Esophagus squamous epithelium (tissue), 5 donors: Measurements from ENCODE around the gene ZNF577. TPM values are rescaled to one million over a fixed set of nuclear protein-coding genes. Genes with fewer than 3 reads are reported as not detected.

Source experiments
- DNase-seq: peaks from one replicate; lab custom pipeline; 2025; lab: John Stamatoyannopoulos, UW
- H3K27ac ChIP-seq, 4 donors: fragments of 200-600 bp; sonication (generic); one replicate each; pipeline ENCODE4 v1.5.1; 2016 to 2019; ENCODE audit warnings: mild to moderate bottlenecking in 1 of 4
- H3K27me3 ChIP-seq, 4 donors: fragments of 200-600 bp; sonication (generic); 1 replicate in 3 of 4; 2 replicates in 1 of 4; pipeline versions ENCODE4 v1.5.1 to v1.6.0; 2017 to 2021; ENCODE audit warnings: antibody characterized with exemption in 1 of 4
- H3K36me3 ChIP-seq, 3 donors: fragments of 200-600 bp; sonication (generic); one replicate each; pipeline ENCODE4 v1.5.1; 2016 to 2019
- H3K4me1 ChIP-seq, 3 donors: fragments of 200-600 bp; sonication (generic); one replicate each; pipeline ENCODE4 v1.5.1; 2017 to 2019
- H3K4me3 ChIP-seq, 4 donors: fragments of 200-600 bp; sonication (generic); 1 replicate in 3 of 4; 2 replicates in 1 of 4; pipeline ENCODE4 v1.5.1; 2016 to 2019; ENCODE audit warnings: mild to moderate bottlenecking in 2 of 4, moderate library complexity in 1 of 4
- H3K9me3 ChIP-seq, 3 donors: fragments of 200-600 bp; sonication (generic); one replicate each; pipeline ENCODE4 v1.5.1; 2016 to 2019
- CTCF ChIP-seq, 6 experiments: fragments of 450-650 bp in 4 of 6; fragments of 200-600 bp in 2 of 6; sonication (generic) in 2 of 6; IDR thresholded peaks; one replicate each; pipeline ENCODE4 v1.5.1; 2016 to 2019; ENCODE audit warnings: antibody characterized with exemption in 6 of 6, mild to moderate bottlenecking in 4 of 6, moderate library complexity in 4 of 6
- POLR2A ChIP-seq, 4 donors: fragments of 450-650 bp; IDR thresholded peaks; one replicate each; pipeline ENCODE4 v1.6.1; 2017; ENCODE audit warnings: antibody characterized with exemption in 4 of 4, mild to moderate bottlenecking in 4 of 4, moderate library complexity in 3 of 4
- WGBS, 2 donors: methylation state at CpG; one replicate each; pipeline ENCODE4 v1.1.5; 2018; 5-methylcytosine and 5-hydroxymethylcytosine counted together
- intact Hi-C: fragments of 100-400 bp; cut with DNase I; formaldehyde crosslinking; loops from one replicate; pipeline ENCODE4 v1.15.0; 2022
- total RNA-seq, 4 donors: library from RNA; depleted of rRNA; stranded (reverse); fragments of >200 nt; gene quantifications; one replicate each; pipeline ENCODE4 v1.1.0, GENCODE V29; 2016
- donor health status: DM: yes; HTN: yes; CAD: no.

Gene ZNF577
- total RNA-seq, 4 donors from 2014 or later: 2.3 to 13.9 (median 3.3) TPM

DNA sequence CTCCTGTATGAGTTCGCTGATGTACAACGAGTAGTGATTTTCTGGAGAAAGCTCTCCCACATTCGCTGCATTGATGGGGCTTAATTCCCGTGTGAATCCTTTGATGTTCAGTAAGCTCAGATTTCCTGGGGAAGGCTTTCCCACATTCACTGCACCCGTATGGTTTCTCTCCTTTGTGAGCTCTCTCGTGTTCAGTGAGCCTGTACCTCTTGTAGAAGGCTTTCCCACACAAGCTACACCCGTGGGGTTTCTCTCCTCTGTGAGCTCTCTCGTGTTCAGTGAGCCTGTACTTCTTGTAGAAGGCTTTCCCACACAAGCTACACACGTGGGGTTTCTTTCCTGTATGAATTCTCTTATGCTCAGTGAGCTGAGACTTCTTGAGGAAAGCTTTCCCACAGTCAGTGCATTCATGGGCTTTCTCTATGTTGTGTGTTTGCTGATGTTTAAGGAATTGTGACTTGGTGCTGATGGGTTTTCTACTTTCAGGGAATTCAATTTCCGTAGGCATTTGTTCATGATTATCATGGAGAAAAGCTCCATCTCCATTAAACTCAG lies 3.5 kb upstream of the ZNF577 start:
- Histone ChIP-seq H3K4me3 (peak overlapping the region in 1 of 4 donors; percentile 35), H3K36me3 (peaks cover 49 to 78% (median 54%) of the 10 kb centered on the region in 3 donors), H3K9me3 (peaks cover 10 to 92% (median 70%) of the 10 kb centered on the region in 3 donors), H3K27me3 (no peaks in the 10 kb centered on the region), H3K27ac (no peak overlapping the region), H3K4me1 (peaks cover 0 to 14% (median 0%) of the 10 kb centered on the region in 3 donors)
- 94 to 97% methylated on average over 10 of the region's 10 CpGs for WGBS, 2 donors
- TF ChIP-seq POLR2A (IDR thresholded peaks at IDR 0.05) (no peak), CTCF (IDR thresholded peaks at IDR 0.05) (no peak)
- intact Hi-C loops: no loop called here
- DNase-seq: no peak

DNA sequence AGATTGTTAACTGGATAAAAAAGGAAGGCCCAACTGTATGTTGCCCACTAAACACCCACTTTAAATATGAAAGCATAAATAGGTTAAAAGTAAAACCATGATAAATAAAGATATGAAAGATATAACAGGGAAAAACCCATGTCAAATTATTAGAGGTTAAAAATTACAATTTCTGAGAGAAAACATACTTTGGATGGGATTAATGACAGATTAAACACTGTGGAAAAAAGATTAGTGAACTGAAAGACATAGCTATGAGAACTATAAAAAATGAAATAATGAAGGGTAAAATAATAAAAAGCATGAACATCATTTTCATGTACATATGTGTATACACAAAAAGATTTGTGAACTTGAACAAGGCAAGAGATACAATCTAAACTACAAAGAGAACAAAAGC lies 2.2 kb upstream of the ZNF577 start:
- Histone ChIP-seq H3K27me3 (no peaks in the 10 kb centered on the region), H3K27ac (no peak overlapping the region), H3K36me3 (peaks cover 35 to 65% (median 43%) of the 10 kb centered on the region in 3 donors), H3K4me3 (no peak overlapping the region), H3K9me3 (peaks cover 10 to 89% (median 59%) of the 10 kb centered on the region in 3 donors), H3K4me1 (peaks cover 0 to 14% (median 0%) of the 10 kb centered on the region in 3 donors)
- intact Hi-C loops: no loop called here
- no peak for TF ChIP-seq POLR2A (IDR thresholded peaks at IDR 0.05)
- TF ChIP-seq CTCF (IDR thresholded peaks at IDR 0.05): no peak
- no peak for DNase-seq

GRCh38 chr19:51884713-51885112 lies 3.0 kb downstream of the ZNF577 start:
- no peak overlapping the region for H3K4me3 ChIP-seq
- H3K27ac ChIP-seq: no peak overlapping the region
- H3K4me1 ChIP-seq: peaks cover 0 to 14% (median 0%) of the 10 kb centered on the region in 3 donors
- intact Hi-C loops: no loop called here
- no peak for TF ChIP-seq POLR2A (IDR thresholded peaks at IDR 0.05)
- no peak for TF ChIP-seq CTCF (IDR thresholded peaks at IDR 0.05)
- H3K9me3 ChIP-seq: peaks cover 0 to 79% (median 14%) of the 10 kb centered on the region in 3 donors
- no peak for DNase-seq
- peaks cover 0 to 24% (median 6%) of the 10 kb centered on the region in 3 donors for H3K36me3 ChIP-seq
- H3K27me3 ChIP-seq: no peaks in the 10 kb centered on the region
- 92 to 94% methylated on average over 2 of the region's 2 CpGs for WGBS, 2 donors

GRCh38 chr19:51882518-51882917 lies 5.2 kb downstream of the ZNF577 start:
- 96 to 98% methylated on average over 3 of the region's 3 CpGs for WGBS, 2 donors
- Histone ChIP-seq H3K36me3 (peaks cover under 1 to 33% (median 25%) of the 10 kb centered on the region in 3 donors), H3K27me3 (no peaks in the 10 kb centered on the region), H3K9me3 (peaks cover 0 to 79% (median 23%) of the 10 kb centered on the region in 3 donors), H3K4me1 (peaks cover 0 to 9% (median 0%) of the 10 kb centered on the region in 3 donors), H3K4me3 (no peak overlapping the region), H3K27ac (no peak overlapping the region)
- DNase-seq: no peak
- intact Hi-C loops: no loop called here
- TF ChIP-seq POLR2A (IDR thresholded peaks at IDR 0.05) (no peak), CTCF (IDR thresholded peaks at IDR 0.05) (no peak)

DNA sequence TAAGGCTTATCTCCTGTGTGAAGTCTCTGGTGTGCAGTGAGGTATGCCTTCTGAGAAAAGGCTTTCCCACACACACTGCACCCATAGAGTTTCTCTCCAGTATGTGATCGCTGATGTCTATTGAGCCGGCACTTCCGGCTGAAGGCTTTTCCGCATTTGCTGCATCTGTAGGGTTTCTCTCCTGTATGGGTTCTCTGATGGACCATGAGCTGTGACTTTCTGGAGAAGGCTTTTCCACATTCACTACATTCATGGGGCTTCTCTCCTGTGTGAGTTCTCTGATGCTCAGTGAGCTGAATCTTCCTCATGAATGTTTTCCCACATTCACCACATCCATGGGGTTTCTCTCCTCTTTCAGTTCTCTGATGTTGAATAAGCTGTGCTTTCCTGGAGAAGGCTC lies 14.7 kb downstream of the ZNF577 start:
- Histone ChIP-seq H3K27me3 (no peaks in the 10 kb centered on the region), H3K4me3 (peak overlapping the region in 1 of 4 donors; percentile 5), H3K27ac (no peak overlapping the region), H3K4me1 (no peaks in the 10 kb centered on the region), H3K36me3 (peaks cover 19 to 57% (median 36%) of the 10 kb centered on the region in 3 donors), H3K9me3 (peaks cover 15 to 100% (median 86%) of the 10 kb centered on the region in 3 donors)
- no peak for TF ChIP-seq POLR2A (IDR thresholded peaks at IDR 0.05)
- TF ChIP-seq CTCF (IDR thresholded peaks at IDR 0.05): no peak
- DNase-seq: no peak
- intact Hi-C loops: no loop called here
- WGBS, 2 donors: 98 to 100% methylated on average over 4 of the region's 4 CpGs
